GM10847 (cell line): ENCODE results near the gene CABCOCO1.

ENCODE experiments used
- POLR2A ChIP-seq: IDR thresholded peaks from 2 replicates; pipeline ENCODE4 v1.6.1; 2011; ENCODE audit not compliant: insufficient read length; ENCODE audit errors: extremely low read depth

Gene CABCOCO1

DNA sequence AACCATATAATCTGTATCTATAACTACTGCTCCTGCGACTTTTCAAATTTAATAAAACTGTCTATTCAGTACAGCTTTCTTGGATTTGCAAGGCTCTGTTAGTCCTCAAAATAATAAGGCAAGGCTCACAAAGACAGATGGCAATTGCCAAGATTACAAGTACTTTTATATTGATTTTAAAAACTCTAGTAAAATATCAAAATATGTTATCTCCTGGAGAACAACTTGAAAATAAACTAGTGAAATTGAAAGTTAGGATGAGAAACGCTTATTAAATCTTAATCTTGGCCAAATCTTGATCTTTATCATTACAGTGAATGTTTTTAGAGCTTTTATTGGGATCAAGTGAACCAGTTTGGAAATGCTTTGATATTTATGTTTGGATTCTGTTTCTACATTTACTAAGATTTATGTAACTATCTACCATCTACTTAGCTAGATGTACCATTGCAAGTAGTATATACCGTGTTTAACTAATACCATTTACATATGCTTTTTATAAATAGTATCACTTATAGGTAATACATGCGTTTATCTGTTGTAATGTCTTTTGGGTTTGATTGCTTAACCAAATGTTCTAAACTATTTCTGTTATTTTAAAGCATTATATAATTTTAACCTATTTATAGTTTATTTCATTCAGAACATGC is 70.0 kb downstream of the CABCOCO1 start:
- no peak for TF ChIP-seq POLR2A

GRCh38 chr10:61733358-61733940 is 70.7 kb downstream of the CABCOCO1 start:
- TF ChIP-seq POLR2A, result no peak

GRCh38 chr10:61735882-61736281 is 73.2 kb downstream of the CABCOCO1 start:
- no peak for TF ChIP-seq POLR2A

- TF ChIP-seq POLR2A, result no peak
Observed at GRCh38 chr10:61742812-61743211, 80.1 kb downstream of the CABCOCO1 start.

DNA sequence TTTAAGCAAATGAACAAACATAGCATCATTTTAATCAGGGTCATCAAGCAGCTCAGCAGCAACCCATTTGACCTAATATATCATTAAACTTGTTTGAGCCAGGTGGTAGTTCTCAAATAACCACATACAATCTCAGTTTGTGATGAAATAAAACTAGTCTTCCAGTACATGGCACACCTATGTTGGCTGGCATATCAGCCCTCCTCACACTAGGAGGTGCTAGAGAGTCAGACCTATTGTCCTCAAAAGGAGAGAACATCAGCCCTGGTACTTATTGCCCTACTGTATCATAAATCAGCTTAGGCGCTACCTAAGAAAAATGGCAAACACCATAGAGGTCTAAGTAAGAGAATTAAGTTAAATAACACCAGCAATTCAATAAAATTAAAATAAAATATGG is 81.7 kb downstream of the CABCOCO1 start:
- TF ChIP-seq POLR2A, result no peak

DNA sequence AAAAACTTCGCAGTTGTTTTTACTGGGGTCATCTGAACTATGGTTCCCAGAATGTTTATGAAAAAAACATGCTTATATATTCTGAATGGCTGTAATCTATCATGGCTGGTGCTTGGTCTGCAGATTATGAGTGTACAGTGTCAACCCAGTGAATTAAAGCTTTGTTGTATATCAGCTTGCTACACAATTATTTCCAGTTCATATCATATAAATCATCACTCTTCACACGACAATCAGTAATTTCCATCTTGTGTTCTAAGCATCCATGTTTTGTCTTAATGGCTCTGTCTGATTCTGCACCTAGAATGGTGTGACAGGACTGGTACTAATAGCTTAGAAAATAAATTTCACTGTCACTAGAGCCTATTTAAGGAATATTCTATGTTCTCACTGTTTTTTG is 83.6 kb downstream of the CABCOCO1 start:
- no peak for TF ChIP-seq POLR2A

- TF ChIP-seq POLR2A, result no peak
Observed at GRCh38 chr10:61747307-61747706, 84.6 kb downstream of the CABCOCO1 start.

GRCh38 chr10:61749291-61749690 is 86.6 kb downstream of the CABCOCO1 start:
- no peak for TF ChIP-seq POLR2A

- TF ChIP-seq POLR2A, result no peak
Observed at GRCh38 chr10:61750943-61751471, 88.3 kb downstream of the CABCOCO1 start.

DNA sequence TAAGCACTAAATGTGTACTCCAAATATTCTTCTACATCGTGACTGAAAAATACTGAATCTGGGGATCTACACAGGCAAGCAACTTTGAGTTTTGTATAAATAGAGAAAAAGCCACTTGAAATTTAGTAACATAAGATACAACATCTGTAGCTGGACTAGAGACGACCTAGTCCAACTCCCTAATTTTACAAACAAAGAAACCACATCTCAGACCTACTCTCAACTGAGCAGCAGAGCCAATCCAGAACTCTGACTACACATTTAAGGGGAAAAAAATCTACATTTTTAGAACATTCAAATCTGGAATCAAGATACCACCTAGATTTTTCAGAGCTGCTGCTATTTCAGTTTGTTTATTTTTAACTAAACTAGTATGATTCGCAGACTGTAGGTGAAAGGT is 88.9 kb downstream of the CABCOCO1 start:
- no peak for TF ChIP-seq POLR2A

DNA sequence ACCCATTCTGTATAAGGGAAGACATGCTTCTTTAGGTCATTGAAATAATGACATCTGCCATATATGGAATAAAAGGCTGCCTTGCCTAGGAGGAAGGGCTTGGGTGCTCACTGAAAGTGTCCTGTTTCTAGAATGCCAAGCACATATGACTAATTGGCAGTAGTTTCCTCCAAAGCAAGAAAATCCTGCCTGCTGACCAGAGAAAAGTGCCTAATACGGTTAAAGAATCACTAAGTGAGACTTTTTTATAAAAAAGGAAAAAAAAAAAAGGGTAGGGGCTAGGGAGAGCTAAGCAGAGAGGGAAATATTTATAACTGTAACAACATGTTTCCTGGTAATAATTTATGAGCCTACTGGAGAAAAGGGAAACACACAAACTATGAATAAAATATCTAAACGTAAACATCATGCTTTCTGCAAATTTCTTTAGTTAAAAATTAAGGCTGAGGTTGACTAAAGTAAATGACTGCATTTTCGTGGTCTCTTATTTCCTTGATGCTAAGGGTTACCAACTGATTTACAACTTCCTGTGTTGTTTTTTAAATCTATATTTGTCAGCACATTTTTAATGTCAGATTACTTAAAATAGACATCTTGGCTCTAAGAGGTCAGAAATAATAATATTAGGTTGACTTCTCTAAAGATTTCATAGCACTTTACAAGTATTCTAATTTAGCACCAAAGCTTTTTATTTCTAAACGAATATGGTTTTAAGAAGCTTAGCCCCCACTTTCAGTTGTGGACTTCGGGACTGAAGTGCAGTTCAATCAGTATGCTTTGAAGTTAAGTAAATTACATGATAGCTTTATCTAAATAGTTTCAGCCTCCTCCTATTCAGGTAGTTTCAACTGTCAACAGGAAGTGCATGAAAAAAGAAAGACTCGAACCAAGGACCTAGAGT is 89.6 kb downstream of the CABCOCO1 start:
- TF ChIP-seq POLR2A, result no peak

DNA sequence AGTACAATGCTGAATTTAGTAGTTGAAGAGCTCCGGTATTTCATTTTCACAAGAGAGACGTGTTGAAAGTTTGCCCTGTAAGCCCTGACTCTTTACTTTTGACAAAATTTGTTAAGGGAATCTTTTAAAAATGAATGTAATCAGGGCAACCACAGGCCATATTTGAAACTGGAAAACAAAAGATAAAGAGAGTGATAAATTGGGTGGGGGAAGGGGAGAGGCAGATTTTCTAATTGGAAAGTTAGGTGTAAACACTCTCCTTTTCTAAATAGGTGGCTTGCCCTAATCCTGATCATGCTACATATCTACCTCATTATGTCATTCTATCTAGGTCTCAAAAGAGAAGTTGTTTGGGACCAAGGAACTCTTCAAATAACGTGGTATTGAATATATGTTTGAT is 90.7 kb downstream of the CABCOCO1 start:
- TF ChIP-seq POLR2A, result no peak

GRCh38 chr10:61754587-61755550 is 92.1 kb downstream of the CABCOCO1 start:
- TF ChIP-seq POLR2A, result no peak

GRCh38 chr10:61757001-61757400 is 94.3 kb downstream of the CABCOCO1 start:
- TF ChIP-seq POLR2A, result no peak
